SIG-M5 (cell line): ENCODE results near the gene PPIE.
"Not testable (repeated sequence)": the region's sequence is repeated elsewhere in the genome, so short reads cannot be mapped to it uniquely, and the experiment has no call there.

Experiments
- DNase-seq: peaks from one replicate; lab custom pipeline; 2025; lab: John Stamatoyannopoulos, UW

Gene PPIE

GRCh38 chr1:39777896-39778295, 39.2 kb downstream of the PPIE start:
- DNase-seq: not testable (repeated sequence)

- not testable (repeated sequence) for DNase-seq
Observed at GRCh38 chr1:39778463-39779099, 39.9 kb downstream of the PPIE start.

- DNase-seq: no peak
Observed at GRCh38 chr1:39779137-39779536, 40.5 kb downstream of the PPIE start.

GRCh38 chr1:39779821-39780220, 41.1 kb downstream of the PPIE start:
- DNase-seq: no peak

- DNase-seq: no peak
Observed at GRCh38 chr1:39781349-39781715, 42.6 kb downstream of the PPIE start.

GRCh38 chr1:39782103-39782502, 43.4 kb downstream of the PPIE start:
- no peak for DNase-seq

- not testable (repeated sequence) for DNase-seq
Observed at GRCh38 chr1:39782685-39783084, 44.0 kb downstream of the PPIE start.

- DNase-seq: not testable (repeated sequence)
Observed at GRCh38 chr1:39786303-39787107, 47.8 kb downstream of the PPIE start.

GRCh38 chr1:39787108-39787375, 48.4 kb downstream of the PPIE start:
- DNase-seq: not testable (repeated sequence)

- DNase-seq: no peak
Observed at GRCh38 chr1:39787468-39787867, 48.8 kb downstream of the PPIE start.

GRCh38 chr1:39787964-39788363, 49.3 kb downstream of the PPIE start:
- DNase-seq: not testable (repeated sequence)

- DNase-seq: no peak
Observed at GRCh38 chr1:39788426-39788757, 49.7 kb downstream of the PPIE start.

- DNase-seq: no peak
Observed at GRCh38 chr1:39788758-39789570, 50.3 kb downstream of the PPIE start, which contains the start of gene BMP8B. Gene BMP8B, minus strand, starts transcription at chr1:39788865. Its CDS starts 380 bp downstream, at chr1:39788485.

- no peak for DNase-seq
Observed at GRCh38 chr1:39789571-39790110, 51.0 kb downstream of the PPIE start.

GRCh38 chr1:39791838-39792237, 53.2 kb downstream of the PPIE start:
- no peak for DNase-seq

GRCh38 chr1:39795651-39796050, 57.0 kb downstream of the PPIE start:
- no peak for DNase-seq

GRCh38 chr1:39798859-39799769, 60.4 kb downstream of the PPIE start:
- peak; percentile 86 for DNase-seq

- DNase-seq: no peak
Observed at GRCh38 chr1:39799770-39800470, 61.2 kb downstream of the PPIE start.

- DNase-seq: no peak
Observed at GRCh38 chr1:39800471-39800835, 61.8 kb downstream of the PPIE start.

- DNase-seq: no peak
Observed at GRCh38 chr1:39802496-39803260, 64.0 kb downstream of the PPIE start.
